Measurements from ENCODE around the gene UGT8.

GRCh38 chr4:114595921-114596320 lies 2.7 kb upstream of the UGT8 start:
- TF ChIP-seq POLR2A (IDR thresholded peaks at IDR 0.05; ENCODE audit: low read depth) (no peak), POLR2AphosphoS5 (IDR thresholded peaks at IDR 0.05) (no peak), CTCF (IDR thresholded peaks at IDR 0.05) (no peak), EP300 (IDR thresholded peaks at IDR 0.05) (no peak)

All from esophagus muscularis mucosa (tissue), 4 donors.